HEK293 (cell line): ENCODE data around the gene KLK2.

ENCODE experiments used
- CTCF ChIA-PET: fragments of 350-600 bp; formaldehyde crosslinking; extraction: SDS; loops from one replicate; lab custom pipeline; 2021; ENCODE audit warnings: antibody characterized with exemption; lab: Yijun Ruan, JAX
- POLR2A ChIA-PET: fragments of 300-600 bp; formaldehyde crosslinking; extraction: SDS; loops from one replicate; lab custom pipeline; 2020; ENCODE audit warnings: antibody characterized with exemption, inconsistent platforms; lab: Yijun Ruan, JAX
- H3K27ac ChIP-seq: fragments of 200-500 bp; sonication (Bioruptor generic); 2 replicates; pipeline ENCODE4 v1.5.1; 2014; ENCODE audit warnings: low read depth, low read length, control low read depth, inconsistent platforms; ENCODE audit errors: extremely low read depth
- H3K36me3 ChIP-seq, 2 experiments: fragments of 200-500 bp in 1 of 2; sonication (Bioruptor generic) in 1 of 2; 1 replicate in 1 of 2; 2 replicates in 1 of 2; pipeline ENCODE4 v1.5.1; 2014 to 2017; ENCODE audit warnings: inconsistent platforms in 2 of 2, low read length in 2 of 2; ENCODE audit not compliant: control insufficient read depth in 2 of 2, insufficient read depth in 1 of 2
- H3K4me1 ChIP-seq: fragments of 200-500 bp; sonication (Bioruptor generic); 2 replicates; pipeline ENCODE4 v1.5.1; 2014; ENCODE audit warnings: mild to moderate bottlenecking, low read length, inconsistent platforms; ENCODE audit not compliant: control insufficient read depth, insufficient read depth
- H3K4me3 ChIP-seq: 2 replicates; pipeline ENCODE4 v1.5.1; 2011; ENCODE audit warnings: low read depth, mild to moderate bottlenecking, control low read depth, low read length, moderate library complexity
- H3K9me3 ChIP-seq: fragments of 200-500 bp; sonication (Bioruptor generic); 2 replicates; pipeline ENCODE4 v1.5.1; 2014; ENCODE audit warnings: low read depth, low read length, inconsistent platforms; ENCODE audit not compliant: control insufficient read depth, insufficient read depth
- CTCF ChIP-seq: fragments of 450-650 bp; formaldehyde crosslinking; IDR thresholded peaks from 2 replicates; pipeline ENCODE4 v1.5.1; 2016; ENCODE audit warnings: missing biosample characterization, missing genetic modification characterization
- HIC1 ChIP-seq: fragments of 450-650 bp; formaldehyde crosslinking; IDR thresholded peaks from 2 replicates; pipeline ENCODE4 v1.5.1; 2016; ENCODE audit warnings: missing biosample characterization, missing genetic modification characterization
- KLF1 ChIP-seq: fragments of 450-650 bp; formaldehyde crosslinking; IDR thresholded peaks from 2 replicates; pipeline ENCODE4 v1.5.1; 2016; ENCODE audit warnings: missing biosample characterization, missing genetic modification characterization
- ZBTB20 ChIP-seq: fragments of 450-650 bp; formaldehyde crosslinking; IDR thresholded peaks from 2 replicates; pipeline ENCODE4 v1.5.1; 2016; ENCODE audit warnings: missing biosample characterization, missing genetic modification characterization
- ZBTB49 ChIP-seq: fragments of 450-650 bp; formaldehyde crosslinking; IDR thresholded peaks from 2 replicates; pipeline ENCODE4 v1.5.1; 2016; ENCODE audit warnings: missing biosample characterization, missing genetic modification characterization, low read depth
- ZNF146 ChIP-seq: fragments of 450-650 bp; formaldehyde crosslinking; IDR thresholded peaks from 2 replicates; pipeline ENCODE4 v1.5.1; 2016; ENCODE audit warnings: missing biosample characterization, missing genetic modification characterization
- ZNF157 ChIP-seq: fragments of 450-650 bp; formaldehyde crosslinking; IDR thresholded peaks from 2 replicates; pipeline ENCODE4 v1.5.1; 2016; ENCODE audit warnings: missing biosample characterization, missing genetic modification characterization
- ZNF16 ChIP-seq: fragments of 450-650 bp; formaldehyde crosslinking; IDR thresholded peaks from 2 replicates; pipeline ENCODE4 v1.5.1; 2016; ENCODE audit warnings: low read depth, missing biosample characterization, missing genetic modification characterization
- ZNF341 ChIP-seq: fragments of 450-650 bp; formaldehyde crosslinking; IDR thresholded peaks from 2 replicates; pipeline ENCODE4; 2016; ENCODE audit warnings: low read depth, missing biosample characterization, missing genetic modification characterization
- ZNF416 ChIP-seq: fragments of 450-650 bp; formaldehyde crosslinking; IDR thresholded peaks from 2 replicates; pipeline ENCODE4 v1.5.1; 2016; ENCODE audit warnings: missing biosample characterization, missing genetic modification characterization
- ZNF433 ChIP-seq: fragments of 450-650 bp; formaldehyde crosslinking; IDR thresholded peaks from 2 replicates; pipeline ENCODE4 v1.5.1; 2016; ENCODE audit warnings: missing biosample characterization, missing genetic modification characterization, low read depth
- ZNF580 ChIP-seq: fragments of 450-650 bp; formaldehyde crosslinking; IDR thresholded peaks from 2 replicates; pipeline ENCODE4 v1.5.1; 2016; ENCODE audit warnings: missing biosample characterization, missing genetic modification characterization
- ZNF623 ChIP-seq: fragments of 450-650 bp; formaldehyde crosslinking; IDR thresholded peaks from 2 replicates; pipeline ENCODE4 v1.5.1; 2016; ENCODE audit warnings: missing biosample characterization, missing genetic modification characterization
- ZNF645 ChIP-seq: fragments of 450-650 bp; formaldehyde crosslinking; IDR thresholded peaks from 2 replicates; pipeline ENCODE4; 2016; ENCODE audit warnings: missing biosample characterization, missing genetic modification characterization
- ZNF660 ChIP-seq: fragments of 450-650 bp; IDR thresholded peaks from 2 replicates; pipeline ENCODE4 v1.5.1; 2018; ENCODE audit warnings: missing biosample characterization, mild to moderate bottlenecking, missing genetic modification characterization
- ZSCAN30 ChIP-seq: fragments of 450-650 bp; IDR thresholded peaks from 2 replicates; pipeline ENCODE4 v1.5.1; 2018; ENCODE audit warnings: missing biosample characterization, mild to moderate bottlenecking, missing genetic modification characterization, moderate library complexity

The KLK2 gene

GRCh38 chr19:50891253-50891625 is 18.0 kb downstream of the KLK2 start:
- no peaks in the 10 kb centered on the region for H3K36me3 ChIP-seq
- TF ChIP-seq ZNF416 (tag by site-specific recombination) (no peak), ZSCAN30 (tag by site-specific recombination) (no peak), ZNF16 (tag by site-specific recombination) (no peak), ZNF157 (tag by site-specific recombination) (0 out of 2 replicates have a peak, but pooled peaks have one; percentile 36), ZBTB49 (tag by site-specific recombination) (no peak), ZNF433 (tag by site-specific recombination) (no peak), ZNF341 (no peak), ZNF645 (no peak)
- no peak overlapping the region for H3K4me3 ChIP-seq
- ChIA-PET CTCF (no interaction called here), POLR2A (no interaction called here)
- H3K4me1 ChIP-seq, result no peaks in the 10 kb centered on the region
- H3K9me3 ChIP-seq, result no peaks in the 10 kb centered on the region
- no peak overlapping the region for H3K27ac ChIP-seq

- Histone ChIP-seq H3K36me3 (no peaks in the 10 kb centered on the region), H3K9me3 (no peaks in the 10 kb centered on the region), H3K4me1 (no peaks in the 10 kb centered on the region; the same call in 1 of the 2 replicates), H3K4me3 (no peak overlapping the region), H3K27ac (no peak overlapping the region)
- TF ChIP-seq ZNF146 (no peak), CTCF (tag by site-specific recombination) (peak; percentile 16; the same call in 1 of the 2 replicates), ZNF580 (tag by site-specific recombination) (no peak)
- POLR2A ChIA-PET, result no interaction called here
- CTCF ChIA-PET, result interaction anchor here (0.5 to 2.8 kb wide), 3 partner anchors 12 to 39 kb away, joined by 3 to 13 read pairs (median 3); partner anchors contain the start of gene KLK3
Measured at GRCh38 chr19:50893047-50893736, 20.0 kb downstream of the KLK2 start.

- H3K9me3 ChIP-seq, result no peaks in the 10 kb centered on the region
- no peak overlapping the region for H3K4me3 ChIP-seq
- no peaks in the 10 kb centered on the region; the same call in 1 of the 2 replicates for H3K4me1 ChIP-seq
- POLR2A ChIA-PET, result no interaction called here
- 0 out of 2 replicates have a peak, but pooled peaks have one; percentile 10 for TF ChIP-seq ZNF660 (tag by site-specific recombination)
- peak; percentile 80 for TF ChIP-seq KLF1
- TF ChIP-seq ZNF623, result peak; percentile 86
- no peak for TF ChIP-seq HIC1 (tag by site-specific recombination)
- 0 out of 2 replicates have a peak, but pooled peaks have one; percentile 10 for TF ChIP-seq ZBTB20
- TF ChIP-seq, all 188 proteins: peak for 4
- no peak overlapping the region for H3K27ac ChIP-seq
- CTCF ChIA-PET, result interaction anchor here (0.7 to 2.8 kb wide), 3 partner anchors 11 to 70 kb away, joined by 3 to 13 read pairs (median 6); no protein-coding TSS in a partner anchor
- no peaks in the 10 kb centered on the region for H3K36me3 ChIP-seq
Measured at GRCh38 chr19:50894478-50895356, 21.5 kb downstream of the KLK2 start.
